Ovary (tissue), 3 donors: Measurements from ENCODE around the gene MYMK.

Experiments
- EP300 ChIP-seq: sonication (generic); formaldehyde crosslinking; IDR thresholded peaks from one replicate; pipeline ENCODE4 v1.6.1; 2017; ENCODE audit warnings: antibody characterized with exemption
- POLR2A ChIP-seq: fragments of 450-650 bp; IDR thresholded peaks from one replicate; pipeline ENCODE4 v1.6.1; 2017; ENCODE audit warnings: antibody characterized with exemption, mild to moderate bottlenecking, moderate library complexity
- TF ChIP-seq, protein P1 (sequence below), 3 donors: fragments of 450-650 bp in 2 of 3; fragments of 200-600 bp in 1 of 3; IDR thresholded peaks; one replicate each; pipeline versions ENCODE4 v1.5.1 to v1.8.0; 2016 to 2022; ENCODE audit warnings: antibody characterized with exemption in 3 of 3, mild to moderate bottlenecking in 1 of 3
- donor health status: DM: no; HTN: no; CAD: no.

DNA sequence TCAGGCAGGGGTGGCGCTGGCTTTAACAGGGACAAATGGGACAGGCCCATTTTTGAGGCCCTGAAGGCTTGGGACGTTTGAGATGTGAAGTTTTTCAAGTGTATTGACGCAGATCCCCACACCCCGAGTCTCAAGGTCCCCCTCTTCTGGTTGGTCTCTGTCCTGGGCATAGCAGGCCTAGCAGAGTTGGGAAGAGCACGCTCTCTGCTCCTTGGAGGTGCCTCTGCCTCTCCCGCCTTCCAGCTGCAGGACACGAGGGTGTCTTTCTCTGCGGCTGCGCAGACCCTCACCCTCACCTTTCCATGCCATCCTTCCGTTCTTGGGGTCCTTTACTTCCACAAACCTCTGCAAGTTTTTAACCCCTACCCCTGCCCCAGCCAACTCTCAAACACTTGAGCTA is 28.4 kb upstream of the MYMK start:
- TF ChIP-seq POLR2A (no peak), EP300 (no peak)
- TF ChIP-seq, protein P1, sequence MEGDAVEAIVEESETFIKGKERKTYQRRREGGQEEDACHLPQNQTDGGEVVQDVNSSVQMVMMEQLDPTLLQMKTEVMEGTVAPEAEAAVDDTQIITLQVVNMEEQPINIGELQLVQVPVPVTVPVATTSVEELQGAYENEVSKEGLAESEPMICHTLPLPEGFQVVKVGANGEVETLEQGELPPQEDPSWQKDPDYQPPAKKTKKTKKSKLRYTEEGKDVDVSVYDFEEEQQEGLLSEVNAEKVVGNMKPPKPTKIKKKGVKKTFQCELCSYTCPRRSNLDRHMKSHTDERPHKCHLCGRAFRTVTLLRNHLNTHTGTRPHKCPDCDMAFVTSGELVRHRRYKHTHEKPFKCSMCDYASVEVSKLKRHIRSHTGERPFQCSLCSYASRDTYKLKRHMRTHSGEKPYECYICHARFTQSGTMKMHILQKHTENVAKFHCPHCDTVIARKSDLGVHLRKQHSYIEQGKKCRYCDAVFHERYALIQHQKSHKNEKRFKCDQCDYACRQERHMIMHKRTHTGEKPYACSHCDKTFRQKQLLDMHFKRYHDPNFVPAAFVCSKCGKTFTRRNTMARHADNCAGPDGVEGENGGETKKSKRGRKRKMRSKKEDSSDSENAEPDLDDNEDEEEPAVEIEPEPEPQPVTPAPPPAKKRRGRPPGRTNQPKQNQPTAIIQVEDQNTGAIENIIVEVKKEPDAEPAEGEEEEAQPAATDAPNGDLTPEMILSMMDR (IDR thresholded peaks at IDR 0.05), result no peak
